ENCODE measurements around the gene SH3PXD2B.
"Not testable (repeated sequence)": the region's sequence is repeated elsewhere in the genome, so short reads cannot be mapped to it uniquely, and the experiment has no call there.

The SH3PXD2B gene

GRCh38 chr5:172415362-172416275, 38.7 kb downstream of the SH3PXD2B start:
- no peak for DNase-seq

DNA sequence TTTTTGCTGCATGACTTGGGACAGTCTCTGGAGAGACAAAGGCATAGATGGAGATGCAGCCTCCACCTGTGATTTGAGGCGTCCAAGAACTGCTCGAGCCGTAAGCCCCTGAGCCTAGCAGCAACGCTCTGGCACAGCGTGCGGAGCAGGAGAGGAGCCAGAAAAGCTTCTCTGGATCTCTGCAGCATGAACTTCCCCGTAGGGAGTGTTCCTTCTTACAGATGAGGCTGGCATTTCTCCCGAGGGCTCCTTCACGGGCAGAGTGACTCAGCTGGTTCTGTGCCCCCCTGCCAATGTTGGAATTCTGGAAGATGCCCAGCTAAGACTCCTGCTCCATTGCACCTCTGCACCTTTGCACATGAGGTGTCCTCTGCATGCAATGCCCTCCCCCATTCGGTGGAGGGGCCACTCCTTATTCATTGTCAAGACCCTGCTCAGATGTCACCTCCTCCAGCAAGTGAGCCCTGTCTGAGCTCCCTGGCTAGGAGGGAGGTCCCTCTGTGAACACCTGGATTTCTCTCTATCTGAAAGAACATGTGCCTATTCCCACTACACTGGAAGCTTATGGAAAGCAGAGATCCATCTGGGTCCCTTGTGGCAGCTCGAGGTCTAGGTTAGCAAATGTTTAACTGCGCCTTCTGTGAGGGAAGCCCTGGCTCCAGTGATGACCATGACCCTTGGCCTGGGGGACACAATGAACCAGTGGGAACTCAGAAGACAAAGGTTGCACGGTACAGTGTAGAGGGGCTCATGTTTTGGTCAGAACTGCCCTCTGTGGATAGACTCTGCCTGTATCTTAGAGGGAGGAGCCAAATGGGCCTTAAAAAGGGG, 39.6 kb downstream of the SH3PXD2B start:
- DNase-seq, result no peak

GRCh38 chr5:172413601-172414171, 40.6 kb downstream of the SH3PXD2B start:
- DNase-seq, result no peak

DNA sequence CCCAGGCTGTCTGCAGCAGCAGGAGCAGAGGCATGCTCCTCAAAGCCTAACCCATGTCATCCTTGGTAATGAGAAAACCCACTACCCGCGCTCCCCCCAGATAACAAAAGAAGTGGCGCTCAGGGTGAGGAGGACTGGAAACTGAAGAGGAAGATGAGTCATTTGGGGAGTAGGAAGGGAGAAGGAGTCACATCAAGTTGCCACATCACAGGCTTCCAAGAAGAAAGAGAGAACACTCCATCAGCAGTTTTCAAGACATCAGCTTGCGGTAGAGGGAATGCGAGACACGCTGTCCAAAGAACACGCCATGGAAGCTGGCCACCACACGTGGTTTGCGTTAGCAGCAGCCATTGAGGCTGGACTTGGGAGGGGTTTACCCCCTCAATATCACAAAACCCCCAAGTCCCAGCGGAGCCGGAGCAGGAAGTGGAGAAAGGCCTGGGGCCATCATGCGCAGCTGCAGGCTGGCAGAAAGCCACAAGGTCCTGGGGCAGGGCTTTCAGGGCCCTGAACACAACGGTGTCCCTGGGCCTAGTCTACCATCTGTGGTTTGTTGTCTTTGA, 41.5 kb downstream of the SH3PXD2B start:
- peak; percentile 31 for DNase-seq

- no peak for DNase-seq
Measured at GRCh38 chr5:172411484-172412072, 42.7 kb downstream of the SH3PXD2B start.

DNA sequence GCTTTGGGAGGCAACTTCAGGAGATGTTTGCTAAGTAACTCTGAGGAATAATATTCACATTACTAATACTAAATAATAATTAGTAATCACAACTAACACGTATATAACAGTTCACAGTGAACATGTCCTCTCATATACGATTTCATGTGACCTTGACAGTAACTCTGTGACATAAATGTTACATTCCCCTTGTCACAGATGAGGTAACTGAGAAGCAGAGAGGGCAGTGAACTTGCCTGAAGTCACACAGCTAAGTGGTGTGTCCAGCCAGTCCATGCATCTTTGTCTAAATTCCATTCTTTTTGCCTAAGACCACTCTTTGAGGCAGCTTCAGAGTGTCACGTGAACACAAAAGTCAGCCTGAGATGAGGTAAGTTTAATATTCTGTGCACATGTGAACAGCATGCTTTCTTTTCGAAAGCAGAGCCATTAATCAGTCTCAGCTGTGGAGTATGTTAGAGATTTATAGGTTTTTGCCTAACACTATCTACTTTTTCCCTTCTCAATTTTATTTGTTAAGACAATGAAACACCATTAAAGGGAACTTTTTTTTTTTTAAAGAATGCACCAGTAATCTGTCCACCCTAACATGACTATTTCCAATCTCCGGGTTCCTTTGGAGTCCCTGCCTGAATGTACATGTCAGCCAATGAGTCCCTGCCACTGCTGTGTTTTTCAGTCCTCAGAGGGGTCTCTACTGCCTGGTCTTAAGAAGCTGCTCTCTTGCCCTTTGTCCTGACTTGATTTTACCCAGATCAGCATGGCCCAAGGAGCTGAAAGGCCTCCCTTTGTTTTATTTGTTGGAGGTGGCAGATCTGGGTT, 43.5 kb downstream of the SH3PXD2B start:
- DNase-seq, result no peak

- no peak for DNase-seq
Measured at GRCh38 chr5:172410160-172410559, 44.2 kb downstream of the SH3PXD2B start.

DNA sequence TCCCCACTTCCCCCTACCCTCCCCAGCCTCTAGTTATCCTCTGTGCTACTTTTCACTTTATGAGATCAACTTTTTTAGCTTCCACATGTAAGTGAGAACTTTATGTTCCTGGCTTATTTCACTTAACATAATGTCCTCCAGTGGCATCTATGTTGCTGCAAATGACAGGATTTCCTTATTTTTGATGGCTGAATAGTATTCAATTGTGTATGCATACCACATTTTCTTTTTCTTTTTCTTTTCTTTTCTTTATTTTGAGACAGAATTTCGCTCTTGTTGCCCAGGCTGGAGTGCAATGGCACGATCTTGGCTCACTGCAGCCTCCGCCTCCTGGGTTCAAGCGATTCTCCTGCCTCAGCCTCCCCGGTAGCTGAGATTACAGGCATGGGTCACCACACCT, 44.8 kb downstream of the SH3PXD2B start:
- DNase-seq, result not testable (repeated sequence)

- no peak for DNase-seq
Measured at GRCh38 chr5:172407822-172408221, 46.5 kb downstream of the SH3PXD2B start.

DNA sequence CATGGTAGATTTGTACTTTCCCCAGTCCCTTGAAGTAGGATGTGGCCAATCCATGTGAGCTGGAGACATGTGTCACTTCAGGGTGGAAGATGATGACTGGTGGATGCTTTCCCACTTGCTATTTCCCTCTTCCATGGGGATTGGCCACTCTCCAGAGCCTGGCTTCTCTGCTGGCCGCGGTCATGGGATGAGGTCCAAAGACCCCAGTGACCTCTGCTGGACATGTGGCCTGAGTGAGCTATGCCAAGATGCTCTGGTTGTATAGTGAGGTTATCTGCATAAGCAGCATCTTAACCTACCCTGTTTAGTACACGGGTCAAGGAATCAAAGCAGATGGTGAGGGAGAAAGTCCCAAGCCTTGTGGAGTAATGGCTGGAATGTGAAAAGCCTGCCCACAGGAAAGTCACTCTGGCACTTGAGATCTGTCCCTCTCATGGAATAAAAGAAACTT, 47.1 kb downstream of the SH3PXD2B start:
- no peak for DNase-seq

DNA sequence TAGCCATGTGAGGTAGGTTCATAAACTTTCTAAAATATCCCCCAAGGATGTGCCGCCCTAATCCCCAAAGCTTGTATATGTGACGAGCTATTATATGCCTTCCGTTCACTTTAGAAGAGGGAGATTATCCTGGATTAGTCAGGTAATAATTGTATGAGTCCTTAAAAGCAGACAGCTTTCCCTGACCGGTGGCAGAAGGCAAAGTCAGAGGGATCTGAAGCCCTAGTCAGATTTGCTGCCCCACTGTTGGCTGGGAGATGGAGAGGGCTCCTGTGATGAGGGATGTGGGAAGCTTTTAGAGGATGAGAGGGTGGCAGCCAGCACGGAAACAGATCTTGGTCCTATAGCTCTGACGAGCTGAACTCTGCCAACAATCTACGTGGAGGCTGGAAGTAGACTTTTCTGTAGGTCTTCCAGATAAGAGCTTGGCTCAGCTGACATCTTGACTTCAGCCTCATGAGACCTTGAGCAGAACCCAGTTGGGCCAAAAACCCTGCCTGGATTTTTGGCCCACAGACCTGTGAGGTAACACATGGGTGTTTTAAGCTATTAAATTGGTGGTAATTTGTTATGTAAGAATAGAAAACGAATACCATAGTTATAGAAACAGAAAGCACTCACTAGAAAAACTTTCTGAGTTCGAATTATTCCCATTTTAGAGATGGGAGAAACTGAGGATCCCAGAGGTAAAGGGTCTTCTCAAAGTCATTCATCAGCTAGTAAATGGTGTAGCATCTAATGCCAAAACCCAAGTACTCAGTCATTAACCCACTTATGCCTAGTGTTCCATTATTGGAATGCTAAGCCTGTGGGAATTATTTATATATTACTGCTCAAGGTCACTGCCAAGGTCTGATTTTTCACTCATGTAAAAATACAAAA, 48.9 kb downstream of the SH3PXD2B start:
- DNase-seq, result no peak

DNA sequence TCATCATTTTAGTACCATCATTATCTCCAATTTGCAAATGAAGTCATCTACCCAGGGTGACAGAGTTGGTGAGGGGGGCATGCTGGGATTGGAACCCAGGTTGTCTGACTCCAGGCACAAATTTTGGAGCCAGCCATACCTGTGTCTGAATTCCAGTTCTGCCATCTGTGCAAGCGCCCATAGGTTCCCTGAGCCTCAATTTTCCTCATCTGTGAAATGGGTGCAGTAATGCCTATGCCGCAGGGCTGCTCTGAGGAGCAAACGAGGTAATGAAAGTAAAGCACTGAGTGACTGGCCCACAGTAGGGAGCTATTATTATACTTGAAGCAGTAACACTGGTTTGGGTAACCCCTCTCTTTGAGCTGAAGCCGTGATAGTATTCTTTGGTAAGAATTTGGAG, 49.6 kb downstream of the SH3PXD2B start:
- no peak for DNase-seq

DNA sequence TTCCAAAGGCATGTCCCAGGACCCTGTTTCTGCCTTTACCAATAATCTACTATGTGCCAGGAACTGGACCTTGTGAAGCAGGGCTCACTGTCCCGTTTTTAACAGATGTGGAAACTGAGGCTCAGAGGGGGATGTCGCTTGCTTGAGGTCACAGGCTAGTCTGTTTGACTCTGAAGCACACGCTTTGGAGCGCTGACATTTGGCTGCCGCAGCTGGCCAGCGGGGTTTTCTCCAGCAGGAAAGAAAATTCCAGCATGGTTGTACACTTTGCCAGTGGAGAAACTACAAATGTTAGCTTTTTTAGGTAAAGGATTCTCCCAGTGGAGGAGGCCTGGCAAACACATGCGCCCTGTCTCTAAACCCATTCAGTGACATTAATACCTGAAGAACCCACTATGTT, 50.5 kb downstream of the SH3PXD2B start:
- no peak for DNase-seq

DNA sequence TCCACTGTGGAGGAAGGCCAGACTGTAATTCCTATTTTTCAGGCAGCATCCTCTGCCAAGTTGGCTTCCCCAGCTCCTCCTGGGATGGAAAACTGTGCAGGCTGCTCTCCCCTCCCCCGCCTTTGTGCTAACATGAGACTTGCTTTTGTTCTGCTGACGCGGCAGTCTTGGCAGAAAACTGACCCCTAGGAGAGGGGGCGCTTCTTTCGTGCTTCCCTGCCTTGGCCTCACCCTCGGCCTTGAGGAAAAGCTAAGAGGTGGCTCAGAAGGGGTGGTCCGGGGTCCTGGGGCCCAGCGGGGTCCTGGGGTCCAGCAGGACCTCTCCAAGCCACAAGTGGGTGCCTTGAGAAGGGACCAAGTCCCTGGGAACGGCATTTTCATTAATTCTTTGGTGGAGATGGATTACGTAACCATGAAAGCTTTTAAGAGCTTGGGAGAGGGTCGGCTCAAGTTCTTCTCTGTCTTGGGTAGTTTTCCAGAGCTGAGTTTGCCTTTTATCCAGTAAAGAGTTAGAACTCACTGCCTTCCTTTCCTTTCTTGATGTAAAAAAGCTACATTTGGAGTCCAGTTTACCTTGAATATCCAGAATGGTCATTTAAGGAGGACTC, 51.0 kb downstream of the SH3PXD2B start:
- no peak for DNase-seq

GRCh38 chr5:172402531-172403188, 51.7 kb downstream of the SH3PXD2B start:
- DNase-seq, result no peak

- not testable (repeated sequence) for DNase-seq
Measured at GRCh38 chr5:172402031-172402430, 52.3 kb downstream of the SH3PXD2B start.

DNA sequence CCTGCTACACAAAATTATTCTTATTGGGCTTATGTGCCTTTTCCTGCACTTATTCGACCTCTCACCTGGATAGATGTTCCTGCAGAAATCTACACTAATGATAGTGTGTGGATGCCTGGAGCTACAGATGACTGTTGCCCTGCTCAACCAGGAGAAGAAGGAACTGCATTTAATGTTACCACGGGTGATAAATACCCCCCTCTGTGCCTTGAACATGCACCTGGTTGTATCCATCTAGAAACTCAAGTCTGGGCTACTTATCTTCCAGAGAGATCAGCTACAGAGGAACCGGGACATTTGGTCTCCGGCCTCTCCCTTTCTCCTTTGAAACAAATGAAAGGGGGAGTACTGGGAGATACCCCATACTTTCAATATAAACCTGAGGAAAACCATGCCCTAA, 54.5 kb downstream of the SH3PXD2B start:
- no peak for DNase-seq

DNA sequence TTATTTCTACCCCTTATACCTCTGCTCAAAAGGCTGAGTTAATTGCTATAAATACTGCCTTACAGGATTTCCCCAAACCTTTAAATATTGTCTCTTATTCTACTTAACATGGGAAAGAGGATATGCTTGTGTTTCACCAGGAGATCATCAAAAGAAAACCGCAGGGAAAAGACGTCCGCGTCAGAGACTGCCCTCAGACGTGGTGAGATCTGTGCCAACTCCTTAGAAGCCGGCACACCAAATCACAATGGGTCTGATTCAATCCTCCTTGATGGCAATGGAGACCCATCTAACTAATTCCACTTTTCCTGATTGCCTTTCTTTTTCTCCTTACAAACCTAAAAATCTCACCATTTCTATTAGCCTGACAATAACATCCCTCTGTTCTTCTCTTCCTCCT, 55.0 kb downstream of the SH3PXD2B start:
- DNase-seq, result no peak

DNA sequence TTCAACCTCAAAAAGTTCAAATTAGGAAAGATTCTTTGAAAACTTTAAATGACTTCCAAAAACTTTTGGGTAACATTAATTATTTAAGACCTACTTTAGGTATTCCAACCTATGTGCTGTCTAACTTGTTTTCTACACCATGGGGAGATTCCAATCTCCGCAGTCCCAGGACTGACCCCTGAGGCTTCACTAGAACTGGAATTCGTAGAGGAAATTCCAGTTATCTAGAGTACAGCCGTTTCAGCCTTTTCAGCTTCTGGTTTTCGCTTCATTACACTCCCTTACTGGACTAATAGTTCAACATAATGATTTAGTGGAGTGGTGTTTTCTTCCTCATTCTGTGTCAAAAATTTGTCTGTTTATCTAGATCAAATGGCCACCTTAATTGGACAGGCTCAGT, 55.7 kb downstream of the SH3PXD2B start:
- not testable (repeated sequence) for DNase-seq

DNA sequence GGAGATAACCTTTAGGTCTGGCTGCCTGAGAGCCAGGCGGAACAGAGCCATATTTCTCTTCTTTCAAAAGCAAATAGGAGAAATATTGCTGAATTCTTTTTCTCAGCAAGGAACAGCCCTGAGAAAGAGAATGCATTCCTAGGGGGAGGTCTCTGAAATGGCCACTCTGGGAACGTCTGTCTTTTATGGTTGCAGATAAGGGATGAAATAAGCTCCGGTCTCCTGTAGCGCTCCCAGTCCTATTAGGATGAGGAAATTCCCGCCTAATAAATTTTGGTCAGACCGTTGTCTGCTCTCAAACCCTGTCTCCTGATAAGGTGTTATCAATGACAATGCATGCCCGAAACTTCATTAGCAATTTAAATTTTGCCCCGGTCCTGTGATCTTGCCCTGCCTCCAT, 57.3 kb downstream of the SH3PXD2B start:
- DNase-seq, result not testable (repeated sequence)
